GM21717 (cell line): ENCODE results near the gene ERN1.

Source experiments
- ATAC-seq: cut with Tn5 transposase; IDR thresholded peaks from one replicate; pipeline ENCODE4 v1.9.1; 2021; ENCODE audit warnings: mild to moderate bottlenecking, moderate library complexity; ENCODE audit not compliant: unreplicated experiment

ERN1 gene

GRCh38 chr17:64139542-64139941 is 9.6 kb upstream of the ERN1 start:
- ATAC-seq, result no peak

DNA sequence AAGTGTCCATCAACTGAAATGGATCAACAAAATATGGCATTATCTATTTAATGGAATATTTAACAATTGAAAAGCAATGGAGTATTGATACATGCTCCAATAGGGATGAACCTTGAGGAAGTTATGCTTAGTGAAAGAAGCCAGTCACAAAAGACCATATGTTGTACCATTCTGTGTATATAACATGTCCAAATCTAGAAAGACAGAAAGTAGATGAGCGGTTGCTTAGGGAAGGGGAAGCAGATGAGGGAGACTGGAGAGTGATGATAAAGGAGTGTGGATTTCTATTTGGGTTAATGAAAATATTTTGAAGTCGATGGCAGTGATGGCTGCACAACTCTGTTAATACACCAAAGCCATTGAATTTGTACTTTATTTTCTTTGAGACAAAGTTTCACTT is 8.5 kb upstream of the ERN1 start:
- no peak for ATAC-seq

DNA sequence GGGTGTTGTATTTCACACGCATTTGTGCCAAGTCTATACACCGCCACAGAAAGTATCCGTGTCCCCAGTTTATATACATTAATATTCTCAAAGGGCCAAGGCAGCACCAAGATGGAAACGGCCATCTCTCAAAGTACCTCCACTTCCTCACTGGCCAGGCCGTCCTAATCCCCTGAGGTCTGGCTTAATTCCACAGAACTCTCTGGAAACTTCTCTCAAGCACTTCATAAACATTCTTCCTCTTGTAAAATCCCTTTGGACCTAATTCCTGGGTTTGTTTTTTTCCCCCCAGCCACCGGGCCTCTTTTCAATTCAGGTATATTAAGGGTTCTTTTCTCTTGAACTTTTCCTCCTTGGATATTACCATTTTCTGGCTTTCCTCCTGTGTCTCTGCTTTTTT is 5.1 kb upstream of the ERN1 start:
- no peak for ATAC-seq

GRCh38 chr17:64134216-64134970 is 4.4 kb upstream of the ERN1 start:
- ATAC-seq, result no peak

DNA sequence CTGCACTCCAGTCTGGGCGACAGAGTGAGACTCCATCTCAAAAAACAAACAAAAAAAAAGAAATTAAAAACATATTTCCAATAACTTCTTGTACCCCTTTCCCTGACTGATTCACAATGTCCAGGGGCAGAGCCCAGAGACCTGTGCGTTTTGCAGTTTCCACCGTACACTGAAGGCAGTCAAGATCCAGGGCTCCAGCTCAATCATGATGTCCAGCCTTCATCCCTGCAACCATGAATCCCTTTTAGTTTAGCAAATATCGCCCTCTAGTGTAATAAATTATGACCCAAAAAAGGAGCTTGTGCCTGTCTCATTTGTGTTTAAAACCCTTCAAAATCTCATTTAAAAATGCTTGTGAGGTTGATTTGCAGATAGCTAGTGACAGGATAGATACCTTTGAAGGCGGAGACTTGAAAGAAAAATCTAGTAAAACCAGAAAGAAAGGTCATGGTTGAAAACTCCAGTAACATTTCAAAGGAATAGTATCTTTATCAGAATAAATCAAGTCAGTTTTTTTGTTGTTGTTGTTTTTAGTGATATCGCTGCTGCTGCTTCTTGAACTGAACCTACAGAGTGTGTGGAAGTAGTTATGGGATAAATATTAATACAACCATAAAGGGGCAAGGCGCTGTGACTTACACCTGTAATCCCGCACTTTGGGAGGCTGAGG is 3.7 kb upstream of the ERN1 start:
- no peak for ATAC-seq

GRCh38 chr17:64131606-64132270 is 1.8 kb upstream of the ERN1 start:
- ATAC-seq, result no peak

DNA sequence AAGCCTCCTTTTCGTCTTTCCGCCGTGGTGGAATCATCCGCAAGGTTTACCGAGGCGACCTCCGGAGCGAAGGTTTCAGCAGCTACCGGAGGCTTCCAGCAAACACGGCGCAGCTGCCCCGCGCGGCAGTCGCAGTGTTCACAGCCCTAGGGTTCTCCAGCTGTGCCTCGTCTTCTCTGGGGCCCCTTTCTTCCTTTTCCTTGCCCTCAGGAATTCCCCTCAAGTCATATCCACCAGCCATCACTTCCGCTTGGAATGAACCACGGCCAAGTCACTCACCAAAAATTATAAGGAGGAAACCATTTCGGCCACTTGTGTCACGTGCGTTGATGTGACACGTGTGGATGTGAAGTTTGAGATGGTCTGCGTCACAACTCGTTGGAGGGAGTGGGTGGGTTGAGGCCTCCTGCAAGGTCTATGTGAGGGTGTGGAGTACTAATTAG is 636 bp upstream of the ERN1 start:
- ATAC-seq, result peak; percentile 5

GRCh38 chr17:64129515-64129764 is 504 bp downstream of the ERN1 start:
- no peak for ATAC-seq

- peak; percentile 0 for ATAC-seq
Observed at GRCh38 chr17:64128787-64129514, 993 bp downstream of the ERN1 start.

- ATAC-seq, result no peak
Observed at GRCh38 chr17:64126918-64127317, 3.0 kb downstream of the ERN1 start.

GRCh38 chr17:64125937-64126336 is 4.0 kb downstream of the ERN1 start:
- ATAC-seq, result no peak

GRCh38 chr17:64124609-64125008 is 5.3 kb downstream of the ERN1 start:
- ATAC-seq, result no peak

GRCh38 chr17:64123114-64123513 is 6.8 kb downstream of the ERN1 start:
- no peak for ATAC-seq

DNA sequence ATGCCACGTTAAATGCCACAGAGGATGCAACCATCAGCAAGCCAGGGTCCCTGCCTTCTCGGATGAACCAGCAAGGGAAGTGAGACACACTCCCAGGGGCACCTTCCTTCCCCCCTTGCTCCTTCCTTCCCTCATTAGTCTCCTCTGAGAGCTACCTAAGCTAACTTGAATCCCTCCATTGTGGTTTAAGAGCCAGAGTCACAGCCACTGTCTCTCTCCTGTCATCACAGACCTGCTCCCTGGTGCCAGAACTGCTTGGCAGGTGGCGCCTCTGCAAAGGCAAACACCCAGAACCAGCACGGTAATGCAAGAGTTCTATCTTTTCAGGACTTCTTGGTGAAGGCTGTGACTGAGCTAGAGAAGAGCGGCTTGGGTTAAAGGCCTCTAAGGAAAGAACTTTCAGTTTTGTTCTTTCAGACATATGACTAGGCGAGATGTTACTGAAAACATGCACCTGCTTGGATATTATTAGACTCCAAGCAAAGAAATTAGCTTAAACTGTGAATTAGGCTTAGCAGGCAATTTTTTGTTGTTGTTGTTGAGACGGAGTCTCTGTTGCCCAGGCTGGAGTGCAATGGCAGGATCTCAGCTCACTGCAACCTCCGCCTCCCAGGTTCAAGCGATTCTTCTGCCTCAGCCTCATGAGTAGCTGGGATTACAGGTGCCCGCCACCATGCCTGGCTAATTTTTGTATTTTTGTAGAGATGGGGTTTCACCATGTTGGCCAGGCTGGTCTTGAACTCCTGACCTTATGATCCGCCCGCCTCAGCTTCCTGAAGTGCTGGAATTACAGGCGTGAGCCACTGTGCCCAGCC is 8.8 kb downstream of the ERN1 start:
- peak; percentile 68 for ATAC-seq

GRCh38 chr17:64120159-64120810 is 9.7 kb downstream of the ERN1 start:
- peak; percentile 13 for ATAC-seq

DNA sequence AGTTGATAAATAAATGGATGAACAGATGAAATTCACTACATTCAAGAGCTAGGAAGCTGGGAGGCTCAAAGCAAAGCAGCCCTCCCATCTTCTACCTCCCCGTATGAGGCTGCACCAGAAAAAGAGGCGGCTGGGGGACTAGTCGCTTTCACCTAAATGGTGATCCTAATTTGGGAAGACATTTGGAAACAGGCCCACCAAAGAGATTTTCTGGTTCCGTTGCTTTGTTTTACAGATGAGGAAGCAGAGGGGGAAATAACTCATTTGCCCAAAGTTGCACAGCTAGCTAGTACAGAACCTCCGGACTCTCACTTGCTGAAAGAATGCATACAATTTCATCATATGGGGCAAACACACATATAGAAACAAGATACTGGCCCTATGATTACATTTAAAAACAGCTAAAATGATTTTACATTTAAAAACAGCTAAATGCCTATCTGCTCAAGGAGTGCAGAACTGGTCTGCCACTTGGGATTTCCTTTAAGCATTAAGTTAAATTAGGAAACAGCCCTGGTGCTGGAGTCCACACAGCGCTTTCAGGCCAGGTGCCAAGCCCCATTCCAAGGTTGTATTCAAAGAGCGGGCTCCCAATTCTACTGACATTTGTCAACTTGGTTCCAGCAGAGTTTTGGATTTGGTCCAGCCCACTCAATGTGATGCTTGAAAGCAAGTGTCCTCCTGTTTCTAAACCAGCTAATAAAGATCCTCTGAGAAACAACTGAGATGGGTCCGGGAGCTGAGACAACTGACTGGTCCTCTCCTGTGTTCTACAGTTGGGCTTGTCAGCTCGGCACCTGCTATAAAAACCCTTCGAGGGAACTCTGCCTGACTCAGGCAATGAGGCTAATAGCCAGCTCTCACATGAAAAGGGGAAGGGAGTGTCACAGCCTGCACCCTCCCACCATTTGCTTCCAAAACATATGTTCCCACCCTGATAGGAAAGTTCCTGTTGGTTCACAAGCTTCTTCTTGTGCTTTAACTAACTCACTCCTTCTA is 11.7 kb downstream of the ERN1 start:
- ATAC-seq, result no peak

DNA sequence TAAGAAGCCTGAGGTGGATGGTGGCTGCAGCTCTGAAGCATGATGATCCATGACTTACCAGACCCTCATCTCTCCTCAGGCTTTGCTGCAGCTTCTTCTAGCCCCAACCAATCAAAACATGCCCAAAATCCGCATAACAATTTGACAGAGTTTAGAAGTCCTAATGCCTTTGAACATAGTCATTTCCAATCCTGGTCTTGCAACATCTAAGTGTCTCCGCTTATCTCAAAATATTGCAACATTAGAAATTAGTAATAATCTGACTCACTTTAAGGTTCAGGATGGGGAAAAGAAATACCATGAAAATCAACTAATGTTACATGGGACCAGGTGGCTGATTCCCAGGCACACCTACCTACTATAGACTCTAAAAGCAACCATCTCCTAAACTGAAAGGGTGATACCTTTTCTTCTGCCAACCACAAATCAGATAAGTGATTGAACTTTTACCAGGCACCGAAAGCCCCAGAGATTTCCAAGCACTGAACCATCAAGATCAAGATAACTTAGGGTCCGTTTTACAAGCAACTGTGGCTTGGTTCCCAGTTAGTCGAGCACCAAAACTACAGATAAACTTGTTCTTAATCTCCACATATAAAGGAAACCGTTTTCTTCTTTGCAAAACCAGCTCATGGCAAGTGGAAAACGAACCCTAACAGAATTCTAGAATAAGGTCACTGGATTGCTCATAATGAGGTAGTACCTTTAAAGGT is 14.0 kb downstream of the ERN1 start:
- no peak for ATAC-seq

DNA sequence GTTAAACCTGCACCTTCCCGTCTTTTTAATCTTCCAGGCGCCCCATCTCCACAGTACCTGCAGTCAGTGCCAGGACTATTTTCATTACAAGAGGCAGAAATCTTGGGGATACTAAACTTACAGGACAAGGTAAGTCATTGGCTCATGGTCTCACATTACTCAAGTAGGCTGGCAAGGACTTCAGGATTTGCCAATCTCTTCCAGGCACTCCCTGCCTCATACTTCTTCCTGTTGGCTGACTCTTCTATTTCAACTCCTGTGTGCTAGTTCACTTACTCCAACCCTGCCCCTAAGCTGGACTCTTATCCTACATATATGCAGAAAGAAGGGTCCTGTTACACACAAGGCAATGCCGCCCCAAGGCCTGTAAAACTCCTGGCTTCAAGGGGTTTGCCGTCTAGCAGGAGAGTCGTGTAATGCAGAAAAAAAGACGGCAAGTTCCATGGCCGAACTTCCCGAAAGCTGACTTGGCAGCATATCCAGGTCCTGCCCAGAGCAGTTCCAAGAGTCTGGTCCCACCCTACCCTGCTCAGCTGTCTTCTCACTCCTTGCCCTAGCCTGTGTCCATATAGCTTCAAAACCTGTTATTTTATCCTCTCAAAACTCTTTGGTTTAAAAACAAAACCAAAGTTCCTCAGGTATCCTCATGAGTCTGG is 14.8 kb downstream of the ERN1 start:
- ATAC-seq, result no peak
